Skeletal muscle cell (primary cell): ENCODE measurements around the gene MED31.
"Not testable (repeated sequence)": the region's sequence is repeated elsewhere in the genome, so short reads cannot be mapped to it uniquely, and the experiment has no call there.

Source experiments
- DNase-seq: peaks from one replicate; pipeline ENCODE4 v3.0.0-alpha.2; 2010; ENCODE audit warnings: low read depth
- H3K4me3 ChIP-seq: 2 replicates; pipeline ENCODE4 v1.5.1; 2011; ENCODE audit warnings: low read depth, mild to moderate bottlenecking, control low read depth, low read length, moderate library complexity

MED31 gene

DNA sequence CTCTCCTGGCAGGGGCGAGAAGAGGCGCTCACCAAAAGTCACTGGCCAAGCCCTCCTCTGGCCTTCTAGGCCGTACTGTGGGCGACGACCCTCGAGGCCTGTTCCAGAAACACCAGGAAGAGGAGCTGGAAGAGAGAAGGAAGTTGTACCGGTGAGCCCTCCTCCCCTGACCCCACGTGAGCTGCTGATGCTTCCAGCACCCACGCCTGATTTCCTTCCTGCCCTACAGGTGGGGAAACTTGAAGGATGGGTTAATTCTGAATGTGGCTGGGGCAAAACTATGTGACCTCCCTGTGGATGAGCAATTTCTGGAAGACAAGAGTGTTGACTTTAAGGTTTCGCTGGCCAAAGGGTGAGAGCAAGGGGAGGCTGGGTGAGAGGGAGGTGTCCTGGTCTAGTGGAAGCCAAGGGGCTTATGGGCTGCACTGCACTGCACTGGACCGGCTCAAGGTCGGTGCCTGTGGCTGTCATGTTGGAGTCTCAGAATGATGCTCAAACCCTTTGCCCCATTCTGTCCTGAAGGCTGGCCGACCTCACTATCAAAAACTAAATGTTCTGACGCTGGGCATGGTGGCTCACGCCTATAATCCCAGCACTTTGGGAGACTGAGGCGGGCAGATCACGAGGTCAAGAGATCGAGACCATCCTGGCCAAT, 6.4 kb upstream of the MED31 start:
- DNase-seq: no peak
- no peak overlapping the region for H3K4me3 ChIP-seq

DNA sequence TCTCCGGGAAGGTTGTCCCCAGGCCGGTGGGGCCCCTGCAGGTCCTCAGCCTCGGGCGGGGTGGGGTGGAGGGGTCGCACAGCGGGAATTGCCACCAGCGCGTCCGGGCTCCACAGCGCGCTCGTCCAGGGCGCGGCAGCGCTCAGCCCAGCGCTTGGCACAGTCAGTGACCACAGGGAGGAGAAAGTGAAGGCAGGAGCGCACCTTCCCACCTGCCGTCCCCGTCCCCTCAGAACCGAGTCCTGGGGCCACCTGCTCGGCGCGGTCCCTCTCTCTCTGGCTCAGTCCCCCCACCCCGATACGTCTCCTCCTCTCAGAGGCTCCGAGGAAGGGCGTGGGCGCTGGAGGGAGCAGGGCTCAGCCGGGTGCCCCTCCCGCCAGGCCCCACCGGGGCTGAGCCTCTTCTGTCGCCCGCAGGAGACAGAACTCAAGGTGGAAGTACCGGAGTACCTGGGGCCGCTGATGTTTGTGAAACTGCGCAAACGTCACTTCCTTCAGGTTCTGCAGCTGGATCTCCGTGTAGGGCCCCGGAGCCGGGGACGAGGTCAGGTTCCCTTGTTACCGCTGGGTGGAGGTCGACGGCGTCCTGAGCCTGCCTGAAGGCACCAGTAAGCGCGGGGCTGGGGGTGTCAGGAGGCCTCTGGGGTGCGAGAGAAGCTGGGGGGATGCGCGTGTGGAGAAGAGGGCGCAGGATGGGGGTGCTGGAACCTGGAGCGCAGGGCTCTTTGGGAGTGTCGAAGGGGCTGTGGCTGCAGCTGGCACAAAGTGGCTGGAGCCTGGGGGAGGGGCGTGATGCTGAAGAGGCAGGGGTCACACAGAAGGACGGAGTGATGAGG, 5.6 kb upstream of the MED31 start:
- not testable (repeated sequence) for DNase-seq, H3K4me3 ChIP-seq

DNA sequence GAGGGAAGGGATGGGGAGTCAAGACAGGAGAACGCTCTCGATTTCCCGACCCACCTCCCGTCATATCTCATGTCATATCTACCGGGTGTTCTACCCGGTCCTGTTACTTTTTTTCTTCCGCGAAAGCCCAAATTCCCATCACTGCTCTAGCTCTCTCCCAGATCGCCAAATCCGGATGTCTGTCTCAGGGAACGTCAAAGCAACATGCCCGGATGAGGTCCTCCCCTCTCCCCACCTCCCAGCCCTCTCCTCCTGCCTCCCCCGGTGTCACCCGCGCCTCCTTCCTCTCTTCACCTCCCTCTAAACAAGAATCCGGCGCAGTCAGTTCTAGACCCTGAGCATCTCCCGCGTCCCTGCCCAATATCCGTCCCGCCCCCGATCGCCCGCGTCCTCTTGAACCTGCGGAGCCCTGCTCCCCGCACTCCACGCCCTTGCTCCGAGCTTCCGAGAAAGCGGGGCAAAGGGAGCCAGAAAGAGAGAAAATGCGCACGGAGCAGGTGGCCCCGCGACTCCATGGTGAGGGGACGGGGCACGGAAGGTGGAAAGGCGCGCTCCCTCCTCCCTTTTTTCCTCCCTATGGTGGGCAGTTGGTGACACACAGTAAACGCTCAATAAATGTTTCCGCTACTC, 4.4 kb upstream of the MED31 start:
- H3K4me3 ChIP-seq, DNase-seq: not testable (repeated sequence)

DNA sequence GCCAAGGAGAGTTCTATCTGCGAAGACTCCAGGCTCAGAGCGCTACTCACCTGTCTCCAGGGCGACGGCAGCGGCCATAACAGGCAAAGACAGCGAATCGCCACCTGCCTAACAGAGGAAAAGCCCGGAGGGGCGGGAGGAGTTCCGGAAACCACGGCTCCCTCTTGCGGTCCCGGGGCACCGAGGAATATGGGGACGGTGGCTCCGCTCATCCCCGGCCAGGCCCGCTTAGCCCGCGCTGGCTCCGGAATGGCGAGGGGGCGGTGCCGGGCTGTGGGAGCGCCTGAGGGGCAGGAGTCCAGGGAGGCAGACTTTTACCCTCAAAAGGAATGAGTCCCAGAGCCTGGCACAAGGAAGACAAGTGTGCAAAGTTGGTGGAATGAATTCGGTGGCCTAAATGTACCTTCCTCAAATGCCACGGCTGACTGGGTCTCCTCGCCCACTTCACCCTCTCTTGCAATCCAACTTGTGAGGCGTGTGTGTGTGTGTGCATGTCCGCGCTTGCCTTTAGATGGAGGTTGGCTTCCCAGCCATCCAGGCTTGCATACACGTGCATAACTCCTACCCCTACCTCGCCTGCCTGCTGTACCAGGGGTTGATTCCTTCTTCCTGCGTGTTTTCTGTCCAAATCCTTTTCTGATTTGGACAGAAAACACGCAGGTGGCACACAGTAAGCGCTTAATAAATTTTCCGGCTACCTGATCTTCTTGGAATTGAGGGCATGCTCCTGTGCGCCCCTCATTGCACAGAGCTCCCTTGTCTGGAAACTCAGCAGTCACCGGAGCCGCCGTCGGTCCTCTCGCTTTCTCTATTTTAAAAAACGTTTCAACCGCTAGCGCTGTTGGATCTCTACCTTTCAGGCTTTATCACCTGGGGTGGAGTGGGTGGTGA, 3.7 kb upstream of the MED31 start:
- H3K4me3 ChIP-seq: peak overlapping the region; percentile 5
- no peak for DNase-seq

DNA sequence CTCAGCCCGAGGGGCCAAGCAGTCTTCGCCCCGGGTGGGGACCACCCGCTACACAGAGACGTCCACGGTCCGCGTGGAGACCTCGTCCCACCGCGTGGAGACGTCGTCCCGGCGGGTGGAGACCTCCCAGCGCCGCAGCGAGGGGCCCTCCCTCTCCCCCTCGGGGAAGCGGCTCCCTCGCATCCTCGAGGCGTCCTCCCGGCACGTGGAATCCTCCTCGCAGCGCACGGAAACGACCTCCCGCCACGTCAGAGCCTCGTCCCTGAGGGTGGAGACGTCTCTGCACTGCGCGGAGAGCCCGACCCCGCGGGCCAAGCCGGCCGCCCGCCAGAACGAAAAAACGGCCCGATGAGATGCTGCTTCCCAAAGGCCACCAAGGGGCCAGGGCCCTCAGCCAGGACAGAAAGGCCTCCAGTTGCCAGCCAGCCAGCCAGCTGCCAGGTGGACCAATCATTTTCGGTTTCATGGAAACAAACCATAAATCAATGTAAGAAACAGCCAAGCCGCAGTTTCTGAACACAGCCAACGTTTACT, 581 bp upstream of the MED31 start:
- DNase-seq: no peak
- H3K4me3 ChIP-seq: peak overlapping the region; percentile 99

DNA sequence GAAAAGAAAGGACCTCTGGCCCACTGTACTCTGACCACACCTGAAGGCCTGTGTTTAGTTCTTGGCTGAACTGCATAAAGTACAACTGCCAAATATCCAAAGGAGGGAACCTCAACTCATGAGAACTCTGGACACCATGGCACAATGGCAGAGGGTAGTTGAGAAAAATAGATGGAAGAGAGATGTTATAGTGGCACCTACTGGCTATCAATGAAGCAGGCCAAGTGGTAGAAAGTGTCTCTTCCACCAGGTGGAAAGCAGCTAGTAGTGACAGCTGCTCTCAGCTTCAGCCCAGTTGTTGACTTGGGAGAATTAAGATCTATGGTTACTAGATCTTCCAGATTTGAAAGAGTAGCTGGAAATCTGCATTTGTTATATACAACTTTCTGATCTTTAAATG, 3.2 kb downstream of the MED31 start:
- DNase-seq: no peak
- no peak overlapping the region for H3K4me3 ChIP-seq

DNA sequence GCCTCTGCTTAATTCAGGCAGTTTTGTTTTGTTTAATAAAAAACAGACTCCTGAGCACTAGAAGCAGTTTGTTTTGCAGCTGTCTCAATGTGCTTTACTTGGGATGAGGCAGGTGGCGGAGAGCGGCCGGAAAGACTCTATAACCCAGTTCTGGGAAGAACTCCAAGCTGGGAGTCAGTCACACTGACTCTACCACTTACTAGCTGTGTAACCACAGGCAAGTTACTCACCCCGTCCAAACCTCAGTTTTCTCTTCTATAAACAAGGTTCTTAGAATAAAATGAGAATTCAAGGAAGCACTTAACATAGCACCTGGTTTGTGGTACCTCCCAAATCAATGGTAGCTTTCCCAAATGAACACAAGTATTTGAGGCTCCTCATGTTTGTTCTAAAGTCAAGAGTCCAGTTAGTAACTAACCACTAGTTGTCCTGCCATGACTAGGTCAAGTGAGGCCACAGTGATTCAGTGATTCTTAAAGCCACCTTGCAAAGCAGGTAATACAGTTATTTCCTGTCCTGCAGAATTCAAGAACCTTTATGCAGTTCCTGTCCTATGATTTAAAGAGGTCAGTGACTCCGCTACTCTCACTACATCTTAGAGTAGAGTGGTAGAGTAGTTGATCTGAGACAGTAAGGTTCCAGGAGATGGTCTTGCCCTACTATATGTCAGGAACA, 7.8 kb downstream of the MED31 start:
- H3K4me3 ChIP-seq: no peak overlapping the region
- no peak for DNase-seq

DNA sequence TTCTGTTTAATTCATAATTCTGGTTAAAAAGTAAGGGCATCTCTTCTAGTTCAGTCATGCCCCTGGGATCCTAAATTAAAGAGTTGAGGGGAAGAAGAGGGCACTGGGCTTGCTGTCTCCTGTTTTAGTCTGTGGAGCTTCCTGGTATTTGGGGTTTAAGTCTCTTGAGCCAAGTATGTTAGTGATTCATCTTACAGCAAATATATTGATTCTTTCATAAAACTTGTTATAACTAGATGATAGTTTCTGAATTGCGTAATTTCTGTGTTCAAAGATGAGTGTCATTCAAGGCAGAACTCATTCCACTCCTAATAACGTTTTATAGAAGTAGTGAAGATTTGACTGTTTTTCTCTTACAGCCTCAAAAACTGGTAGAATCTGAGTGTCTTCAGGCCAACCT, 8.8 kb downstream of the MED31 start:
- no peak for DNase-seq
- no peak overlapping the region for H3K4me3 ChIP-seq

DNA sequence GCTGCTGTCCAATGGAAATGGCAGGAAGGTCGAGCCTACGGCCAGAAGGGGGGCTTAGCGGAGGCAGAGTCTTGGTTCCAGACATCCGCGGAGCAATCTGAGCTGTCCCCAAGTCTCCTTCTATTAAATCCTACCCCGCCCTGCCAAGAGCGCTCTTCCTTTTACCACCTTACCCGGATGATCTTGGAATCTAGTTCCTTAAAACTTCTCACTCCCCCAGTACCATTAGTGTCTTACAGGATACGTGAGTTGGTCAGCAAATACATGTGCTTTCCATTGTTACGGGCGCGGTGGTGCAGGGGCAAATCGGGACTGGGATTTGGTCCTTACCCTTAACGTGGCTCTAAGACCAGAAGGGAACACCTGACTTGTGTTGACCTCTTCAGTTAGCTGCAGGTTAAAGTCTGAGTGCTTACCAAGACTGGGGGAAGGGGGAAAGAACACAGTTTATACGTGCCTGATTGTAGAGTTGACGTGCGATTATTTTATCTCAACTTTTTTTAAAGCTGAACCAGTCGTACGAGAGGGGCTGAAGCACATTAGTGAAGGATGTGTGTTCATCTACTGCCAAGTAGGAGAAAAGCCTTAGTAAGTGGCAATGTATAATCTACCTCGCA, 10.1 kb downstream of the MED31 start:
- DNase-seq: no peak
- H3K4me3 ChIP-seq: peak overlapping the region; percentile 96

DNA sequence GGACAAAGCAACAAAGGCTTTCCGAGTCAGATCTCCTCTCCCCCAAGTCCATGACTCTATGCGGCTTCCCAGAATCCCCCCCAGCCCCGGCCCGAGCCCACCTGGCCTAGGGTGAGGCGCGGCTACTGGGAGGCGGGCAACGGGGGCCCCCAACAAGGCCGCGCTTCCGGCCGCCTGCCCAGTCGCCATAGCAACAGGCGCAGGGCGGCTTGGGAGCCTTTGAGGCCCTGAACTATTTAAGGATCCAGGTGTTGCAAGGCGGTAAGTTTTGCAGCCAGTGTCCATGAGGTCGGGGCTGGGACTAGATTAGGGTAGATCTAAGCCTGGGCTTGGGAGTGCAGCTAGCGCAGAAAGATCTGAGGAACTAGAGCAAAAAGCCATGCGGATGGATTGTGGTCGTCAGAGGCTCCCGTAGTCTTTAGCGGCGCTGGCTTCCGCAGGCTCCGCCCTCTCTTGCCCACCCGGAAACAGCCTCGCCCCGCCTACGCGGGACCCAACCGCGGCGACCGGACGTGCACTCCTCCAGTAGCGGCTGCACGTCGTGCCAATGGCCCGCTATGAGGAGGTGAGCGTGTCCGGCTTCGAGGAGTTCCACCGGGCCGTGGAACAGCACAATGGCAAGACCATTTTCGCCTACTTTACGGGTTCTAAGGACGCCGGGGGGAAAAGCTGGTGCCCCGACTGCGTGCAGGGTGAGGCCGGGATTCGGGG, 10.7 kb downstream of the MED31 start, which contains the start of the genes KIAA0753 and TXNDC17:
KIAA0753 (minus strand) TSS at position 176 of the 711 bp plus-strand sequence. CDS start 5,608 bp downstream, outside the sequence.
TXNDC17 (plus strand) TSS at position 525 of the 711 bp plus-strand sequence; CDS start at position 548, 23 bp downstream.
- peak within 1 kb of the TSS; percentile 96 for H3K4me3 ChIP-seq
- DNase-seq: peak; percentile 65

DNA sequence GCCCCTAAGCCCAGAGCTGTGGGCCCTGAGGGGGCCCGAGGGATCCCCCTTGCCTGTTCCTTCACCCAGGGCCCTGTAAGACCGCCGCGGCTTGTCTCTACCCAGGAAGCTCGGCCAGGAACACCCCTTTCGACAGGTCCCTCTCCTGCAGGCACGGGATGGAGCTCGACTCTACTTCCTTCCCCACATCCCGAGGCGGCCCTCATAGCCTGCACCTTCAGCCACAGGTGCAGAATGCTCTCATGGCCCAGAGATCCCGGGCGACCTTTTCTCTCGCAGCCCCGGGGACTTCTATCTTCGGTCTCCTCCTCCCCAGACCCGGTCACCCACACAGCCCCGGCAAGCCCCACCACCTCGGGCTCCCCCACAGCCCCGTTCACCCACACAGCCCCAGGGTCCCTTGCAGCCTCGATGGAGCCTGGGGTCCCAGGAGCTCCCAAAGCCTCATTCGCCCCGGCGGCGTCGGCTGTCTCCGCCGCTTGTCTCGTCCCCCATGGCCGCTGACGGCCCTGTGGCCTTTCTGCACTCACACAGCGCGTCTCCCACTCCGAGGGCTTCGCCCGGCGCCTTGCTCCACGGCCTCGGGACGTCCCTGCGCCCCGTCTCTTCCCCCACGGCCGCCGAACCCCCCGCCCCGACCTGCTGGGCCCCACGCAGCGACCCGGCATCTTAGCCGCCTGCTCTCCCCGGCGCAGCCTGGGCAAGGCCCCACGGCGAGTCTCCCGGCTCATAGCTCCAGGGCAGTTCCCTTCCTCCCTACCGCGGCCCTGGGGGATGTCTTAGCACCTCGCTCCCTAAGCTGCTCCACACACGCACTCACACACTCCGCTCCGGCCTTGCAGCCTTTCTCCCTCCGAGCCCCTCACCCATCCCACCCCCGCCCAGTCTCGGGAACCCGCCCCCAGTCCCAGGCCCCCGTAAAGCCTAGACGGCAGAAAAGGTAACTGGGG, 11.5 kb downstream of the MED31 start:
- H3K4me3 ChIP-seq: peak overlapping the region; percentile 96
- no peak for DNase-seq

DNA sequence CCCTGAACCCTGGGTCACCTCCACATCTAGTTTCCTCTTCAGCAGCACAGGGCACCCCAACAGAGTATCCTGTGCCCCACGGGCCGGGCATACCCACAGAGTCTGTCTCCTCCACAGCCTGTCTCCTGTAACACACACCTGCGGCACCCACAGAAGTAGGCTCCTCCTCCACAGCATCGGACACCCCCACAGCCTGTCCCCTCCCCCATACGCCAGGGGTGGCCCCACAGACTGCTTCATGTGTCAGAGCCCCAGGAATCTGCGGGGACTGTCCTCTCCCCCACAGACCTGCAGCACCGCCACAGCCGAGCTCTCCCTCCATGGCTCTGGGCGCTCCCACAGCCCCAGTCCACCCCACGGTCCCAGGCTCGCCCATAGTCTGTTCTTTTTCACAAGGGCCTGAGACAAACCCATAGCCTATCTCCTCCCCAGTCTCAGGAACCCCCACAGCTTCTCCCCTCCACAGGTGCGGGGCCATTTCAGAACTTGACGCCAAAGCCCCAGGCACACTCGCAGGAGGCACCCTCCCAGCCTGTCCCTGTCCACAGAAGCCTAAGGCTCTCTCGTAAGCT, 12.3 kb downstream of the MED31 start:
- DNase-seq: no peak
- H3K4me3 ChIP-seq: peak overlapping the region; percentile 96

DNA sequence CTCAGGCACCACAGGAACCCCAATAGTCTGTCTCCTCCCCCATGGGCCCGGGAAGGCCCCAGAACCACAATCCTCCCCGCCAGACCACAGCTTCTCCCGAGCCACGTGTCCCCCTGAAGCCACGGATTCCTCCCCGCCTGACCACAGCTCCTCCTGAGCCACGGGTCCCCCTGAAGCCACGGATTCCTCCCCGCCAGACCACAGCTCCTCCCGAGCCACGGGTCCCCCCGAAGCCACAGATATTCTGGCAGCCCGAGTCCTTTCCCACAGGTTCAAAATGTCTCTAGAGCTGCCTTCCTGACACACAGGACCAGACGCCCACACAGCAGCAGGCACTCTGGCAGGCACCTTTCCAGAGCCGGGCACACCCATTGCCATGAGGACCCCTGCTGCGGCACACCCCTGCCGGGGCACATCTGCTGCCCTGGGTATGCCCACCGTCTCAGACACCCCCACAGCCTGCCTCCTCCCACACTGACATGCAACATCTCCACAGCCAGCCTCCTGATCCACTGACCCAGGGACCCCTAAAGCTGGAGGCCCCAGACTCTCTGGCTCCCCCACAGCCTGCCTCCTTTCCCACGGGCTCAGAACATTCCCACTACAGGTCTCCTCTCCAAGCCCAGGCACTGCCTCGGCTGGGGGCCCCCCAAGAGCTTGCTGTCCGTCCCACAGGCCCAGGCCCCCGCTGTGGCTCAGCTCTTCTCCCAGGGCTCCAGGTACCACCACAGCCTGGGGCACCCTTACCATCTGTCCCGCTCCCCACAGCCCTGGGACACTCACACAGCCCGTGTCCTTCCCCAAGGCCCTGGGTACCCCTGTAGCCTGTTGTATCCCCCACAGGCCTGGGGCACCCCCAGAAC, 13.1 kb downstream of the MED31 start:
- H3K4me3 ChIP-seq: peak overlapping the region; percentile 96
- DNase-seq: no peak

DNA sequence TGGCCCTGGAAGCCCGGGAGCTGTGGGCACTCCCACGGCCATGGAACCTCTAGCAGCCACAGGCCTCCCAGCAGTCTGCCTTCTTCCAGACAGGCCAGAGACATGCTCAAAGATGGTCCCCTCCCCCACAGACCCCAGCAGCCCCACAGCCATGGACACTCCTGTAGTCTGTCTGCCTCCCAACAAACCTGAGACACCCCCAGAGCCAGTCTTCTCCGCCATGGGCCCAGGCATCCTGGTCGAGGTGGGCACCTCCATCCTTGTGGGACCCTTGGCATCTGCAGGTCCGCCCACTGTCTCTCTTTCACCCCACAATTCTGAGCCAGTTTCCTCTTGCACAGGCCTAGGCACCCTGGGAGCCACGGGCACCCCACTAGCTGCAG, 14.0 kb downstream of the MED31 start:
- no peak for DNase-seq
- H3K4me3 ChIP-seq: no peak overlapping the region
